GM11168 (cell line): ENCODE measurements around the gene SSR4.

Source experiments
- in situ Hi-C: fragments of 300-500 bp; cut with MboI; formaldehyde crosslinking; loops from one replicate; pipeline ENCODE4 v1.12.0; 2022; ENCODE audit warnings: low sequenced_read_pairs; ENCODE audit not compliant: unreplicated experiment

SSR4 gene

GRCh38 chrX:153769158-153769864 is 25.2 kb upstream of the SSR4 start:
- in situ Hi-C loops = no loop called here

- in situ Hi-C loops = no loop called here
Observed at GRCh38 chrX:153769865-153770600, 24.4 kb upstream of the SSR4 start.

GRCh38 chrX:153770601-153771414 is 23.7 kb upstream of the SSR4 start:
- in situ Hi-C loops = no loop called here

GRCh38 chrX:153771415-153772315 is 22.8 kb upstream of the SSR4 start:
- in situ Hi-C loops = no loop called here

GRCh38 chrX:153772316-153773217 is 21.9 kb upstream of the SSR4 start:
- in situ Hi-C loops = no loop called here

GRCh38 chrX:153773218-153773611 is 21.3 kb upstream of the SSR4 start:
- in situ Hi-C loops = no loop called here

GRCh38 chrX:153773741-153774575 is 20.5 kb upstream of the SSR4 start:
- in situ Hi-C loops = no loop called here

- in situ Hi-C loops = no loop called here
Observed at GRCh38 chrX:153774576-153775292, 19.7 kb upstream of the SSR4 start.

GRCh38 chrX:153775293-153776119 is 19.0 kb upstream of the SSR4 start:
- in situ Hi-C loops = no loop called here

GRCh38 chrX:153776120-153776599 is 18.3 kb upstream of the SSR4 start:
- in situ Hi-C loops = no loop called here

GRCh38 chrX:153776611-153777045 is 17.8 kb upstream of the SSR4 start:
- in situ Hi-C loops = no loop called here

GRCh38 chrX:153777261-153778090 is 17.0 kb upstream of the SSR4 start:
- in situ Hi-C loops = no loop called here

GRCh38 chrX:153778181-153778580 is 16.3 kb upstream of the SSR4 start:
- in situ Hi-C loops = no loop called here

GRCh38 chrX:153778684-153779101 is 15.8 kb upstream of the SSR4 start:
- in situ Hi-C loops = no loop called here

- in situ Hi-C loops = no loop called here
Observed at GRCh38 chrX:153779891-153780677, 14.4 kb upstream of the SSR4 start.
